GM23338 (cell line): Measurements from ENCODE around the gene TRAPPC10. TPM values are rescaled to one million over a fixed set of nuclear protein-coding genes. Genes with fewer than 3 reads are reported as not detected.

Experiments
- ATAC-seq: fragments of 200-7000 bp; cut with Tn5 transposase; 3 replicates; pipeline ENCODE4 v1.9.1; 2020
- DNase-seq: peaks from one replicate; pipeline ENCODE4 v3.0.0-alpha.2; 2015; ENCODE audit warnings: low spot score
- H2AFZ ChIP-seq: fragments of 200-600 bp; sonication (generic); 2 replicates; pipeline ENCODE4 v1.8.0; 2016; ENCODE audit warnings: antibody characterized with exemption, mild to moderate bottlenecking, moderate library complexity
- H3F3A ChIP-seq: fragments of 200-600 bp; sonication (generic); replicated peaks from 2 replicates; pipeline ENCODE4 v1.8.0; 2017; ENCODE audit warnings: antibody characterized with exemption, mixed run types, low read depth
- H3K27ac ChIP-seq: fragments of 200-600 bp; sonication (generic); 2 replicates; pipeline ENCODE4 v1.6.1; 2016; ENCODE audit warnings: low read depth
- H3K27me3 ChIP-seq: fragments of 200-600 bp; sonication (generic); 2 replicates; pipeline ENCODE4 v1.8.0; 2016; ENCODE audit warnings: mild to moderate bottlenecking, mixed run types, moderate library complexity; ENCODE audit not compliant: insufficient read depth
- H3K36me3 ChIP-seq: fragments of 200-600 bp; sonication (generic); 2 replicates; pipeline ENCODE4 v1.8.0; 2016; ENCODE audit warnings: mild to moderate bottlenecking; ENCODE audit not compliant: insufficient read depth
- H3K4me1 ChIP-seq: fragments of 200-600 bp; sonication (generic); 2 replicates; pipeline ENCODE4 v1.8.0; 2016; ENCODE audit warnings: mild to moderate bottlenecking, moderate library complexity; ENCODE audit not compliant: insufficient read depth
- H3K4me2 ChIP-seq: fragments of 200-600 bp; sonication (generic); 2 replicates; pipeline ENCODE4 v1.7.1; 2017; ENCODE audit warnings: mixed run types
- H3K4me3 ChIP-seq: fragments of 200-600 bp; sonication (generic); 2 replicates; pipeline ENCODE4 v1.6.1; 2016; ENCODE audit warnings: mixed run types
- H3K79me2 ChIP-seq: fragments of 200-600 bp; sonication (generic); replicated peaks from 2 replicates; pipeline ENCODE4 v1.8.0; 2017; ENCODE audit warnings: mild to moderate bottlenecking; ENCODE audit not compliant: insufficient read depth
- H3K9me2 ChIP-seq: fragments of 200-600 bp; sonication (generic); 2 replicates; pipeline ENCODE4 v1.8.0; 2017; ENCODE audit not compliant: insufficient read depth
- H4K20me1 ChIP-seq: fragments of 200-600 bp; sonication (generic); replicated peaks from 2 replicates; pipeline ENCODE4 v1.8.0; 2017; ENCODE audit warnings: mild to moderate bottlenecking; ENCODE audit not compliant: insufficient read depth
- H3K27ac Mint-ChIP-seq: 2 replicates; pipeline ENCODE4 v1.8.0; 2020; ENCODE audit warnings: inconsistent platforms, mild to moderate bottlenecking, moderate library complexity, mixed read lengths
- H3K27me3 Mint-ChIP-seq: 3 replicates; pipeline ENCODE4 v1.8.0; 2022; ENCODE audit warnings: low read depth, mild to moderate bottlenecking, moderate library complexity, mixed read lengths, inconsistent platforms; ENCODE audit not compliant: insufficient read depth, poor library complexity
- H3K36me3 Mint-ChIP-seq: 3 replicates; pipeline ENCODE4 v1.8.0; 2021; ENCODE audit warnings: low read depth, mild to moderate bottlenecking, inconsistent platforms, moderate library complexity, mixed read lengths
- H3K4me1 Mint-ChIP-seq: 3 replicates; pipeline ENCODE4 v1.8.0; 2020; ENCODE audit warnings: mild to moderate bottlenecking, inconsistent platforms, mixed read lengths
- H3K4me3 Mint-ChIP-seq: 3 replicates; pipeline ENCODE4 v1.8.0; 2021; ENCODE audit warnings: moderate library complexity, mild to moderate bottlenecking, inconsistent platforms, mixed read lengths
- H3K9me3 Mint-ChIP-seq: 3 replicates; pipeline ENCODE4 v1.8.0; 2020; ENCODE audit warnings: moderate library complexity, mild to moderate bottlenecking, inconsistent platforms, mixed read lengths
- CREB1 ChIP-seq: fragments of 250-450 bp; sonication (Bioruptor Pico); IDR thresholded peaks from 2 replicates; pipeline ENCODE4 v1.5.0; 2020; ENCODE audit warnings: low read depth, mild to moderate bottlenecking, moderate library complexity
- EZH2 ChIP-seq: fragments of 200-600 bp; sonication (generic); IDR thresholded peaks from one replicate; pipeline ENCODE4 v1.8.0; 2017; ENCODE audit warnings: antibody characterized with exemption, mild to moderate bottlenecking, low read depth; ENCODE audit not compliant: unreplicated experiment
- EZH2phosphoT487 ChIP-seq: fragments of 200-600 bp; sonication (generic); IDR thresholded peaks from one replicate; pipeline ENCODE4 v1.8.1; 2018; ENCODE audit warnings: antibody characterized with exemption; ENCODE audit not compliant: unreplicated experiment
- JUNB ChIP-seq: IDR thresholded peaks from one replicate; pipeline ENCODE4 v1.6.1; 2016; ENCODE audit warnings: antibody characterized with exemption; ENCODE audit not compliant: unreplicated experiment
- NANOG ChIP-seq: IDR thresholded peaks from 2 replicates; pipeline ENCODE4 v1.6.1; 2016; ENCODE audit warnings: antibody characterized with exemption, borderline replicate concordance
- POLR2AphosphoS5 ChIP-seq: IDR thresholded peaks from 2 replicates; pipeline ENCODE4 v1.6.1; 2016; ENCODE audit warnings: antibody characterized with exemption, low read depth
- STAT1 ChIP-seq: IDR thresholded peaks from one replicate; pipeline ENCODE4 v1.6.1; 2016; ENCODE audit warnings: antibody characterized with exemption; ENCODE audit not compliant: unreplicated experiment
- ZNF114 ChIP-seq: fragments of 250-450 bp; sonication (Bioruptor Pico); IDR thresholded peaks from 2 replicates; pipeline ENCODE4 v1.5.0; 2020; ENCODE audit warnings: mild to moderate bottlenecking, moderate library complexity
- ZNF331 ChIP-seq: fragments of 250-450 bp; sonication (Bioruptor Pico); IDR thresholded peaks from 2 replicates; pipeline ENCODE4 v1.5.0; 2020; ENCODE audit warnings: low read depth, mild to moderate bottlenecking, moderate library complexity
- polyA plus RNA-seq: library from polyadenylated mRNA; unstranded; fragments of >200 nt; fragmentation: Nextera tagmentation; extraction: Ambion mirVana; gene quantifications from 2 replicates; pipeline ENCODE4 v1.2.1, GENCODE V29; 2016
- total RNA-seq: library from RNA; depleted of rRNA; stranded (reverse); fragments of >200 nt; shearing (Covaris generic); gene quantifications from 2 replicates; pipeline ENCODE4 v1.2.3, GENCODE V29; 2014
- TF ChIP-seq, protein P1 (sequence below): fragments of 250-450 bp; sonication (Bioruptor Pico); IDR thresholded peaks from 2 replicates; pipeline ENCODE4 v1.5.0; 2020; ENCODE audit warnings: mild to moderate bottlenecking, moderate library complexity
- TF ChIP-seq, protein P2 (sequence below): IDR thresholded peaks from one replicate; pipeline ENCODE4 v1.6.1; 2018; ENCODE audit warnings: antibody characterized with exemption; ENCODE audit not compliant: unreplicated experiment
- TF ChIP-seq, protein P3 (sequence below), 2 experiments: fragments of 200-600 bp in 1 of 2; sonication (generic) in 1 of 2; conservative IDR thresholded peaks; 2 replicates each; pipeline versions ENCODE4 v1.5.1 to v1.6.1; 2016 to 2017; ENCODE audit warnings: antibody characterized with exemption in 2 of 2, low read depth in 2 of 2, mild to moderate bottlenecking in 2 of 2, moderate library complexity in 1 of 2
- TF ChIP-seq, protein P4 (sequence below): IDR thresholded peaks from 2 replicates; pipeline ENCODE4 v1.6.1; 2016; ENCODE audit warnings: antibody characterized with exemption

The TRAPPC10 gene
- total and polyA plus RNA-seq, 2 experiments from 2014 or later = 14.0 to 27.1 TPM

DNA sequence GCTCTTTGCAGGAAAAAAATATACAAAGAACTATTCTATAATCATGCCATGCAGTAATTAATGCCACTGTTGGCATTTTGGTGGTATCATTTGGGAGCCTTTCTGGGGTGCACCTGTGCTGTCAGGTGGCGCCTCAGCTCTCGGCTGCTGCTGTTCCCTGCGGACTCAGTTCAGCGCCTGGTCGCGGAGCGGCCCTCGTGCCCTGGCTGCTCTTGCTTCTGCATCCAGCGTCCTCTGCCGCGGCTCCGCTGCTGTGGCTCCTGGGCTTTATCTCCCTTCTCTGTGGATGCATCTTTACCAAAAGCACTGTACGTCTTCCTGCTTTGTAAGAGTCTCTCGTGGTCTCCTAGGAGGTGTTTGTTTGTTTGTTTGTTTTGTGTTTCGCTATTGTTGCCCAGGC lies 60.0 kb downstream of the TRAPPC10 start:
- DNase-seq = no peak
- no peak overlapping the region for H3K27ac Mint-ChIP-seq
- Histone ChIP-seq H3K4me1 (no peaks in the 10 kb centered on the region), H4K20me1 (peaks cover 14% of the 10 kb centered on the region; the same call in 1 of the 2 replicates), H3K79me2 (peaks cover 13% of the 10 kb centered on the region), H3K9me2 (no peaks in the 10 kb centered on the region), H3F3A (no peaks in the 10 kb centered on the region), H3K27ac (no peak overlapping the region), H2AFZ (no peak overlapping the region), H3K4me2 (no peak overlapping the region), H3K36me3 (peaks cover 5% of the 10 kb centered on the region; the same call in 1 of the 2 replicates), H3K27me3 (no peaks in the 10 kb centered on the region), H3K4me3 (no peak overlapping the region)
- TF ChIP-seq, protein P1, sequence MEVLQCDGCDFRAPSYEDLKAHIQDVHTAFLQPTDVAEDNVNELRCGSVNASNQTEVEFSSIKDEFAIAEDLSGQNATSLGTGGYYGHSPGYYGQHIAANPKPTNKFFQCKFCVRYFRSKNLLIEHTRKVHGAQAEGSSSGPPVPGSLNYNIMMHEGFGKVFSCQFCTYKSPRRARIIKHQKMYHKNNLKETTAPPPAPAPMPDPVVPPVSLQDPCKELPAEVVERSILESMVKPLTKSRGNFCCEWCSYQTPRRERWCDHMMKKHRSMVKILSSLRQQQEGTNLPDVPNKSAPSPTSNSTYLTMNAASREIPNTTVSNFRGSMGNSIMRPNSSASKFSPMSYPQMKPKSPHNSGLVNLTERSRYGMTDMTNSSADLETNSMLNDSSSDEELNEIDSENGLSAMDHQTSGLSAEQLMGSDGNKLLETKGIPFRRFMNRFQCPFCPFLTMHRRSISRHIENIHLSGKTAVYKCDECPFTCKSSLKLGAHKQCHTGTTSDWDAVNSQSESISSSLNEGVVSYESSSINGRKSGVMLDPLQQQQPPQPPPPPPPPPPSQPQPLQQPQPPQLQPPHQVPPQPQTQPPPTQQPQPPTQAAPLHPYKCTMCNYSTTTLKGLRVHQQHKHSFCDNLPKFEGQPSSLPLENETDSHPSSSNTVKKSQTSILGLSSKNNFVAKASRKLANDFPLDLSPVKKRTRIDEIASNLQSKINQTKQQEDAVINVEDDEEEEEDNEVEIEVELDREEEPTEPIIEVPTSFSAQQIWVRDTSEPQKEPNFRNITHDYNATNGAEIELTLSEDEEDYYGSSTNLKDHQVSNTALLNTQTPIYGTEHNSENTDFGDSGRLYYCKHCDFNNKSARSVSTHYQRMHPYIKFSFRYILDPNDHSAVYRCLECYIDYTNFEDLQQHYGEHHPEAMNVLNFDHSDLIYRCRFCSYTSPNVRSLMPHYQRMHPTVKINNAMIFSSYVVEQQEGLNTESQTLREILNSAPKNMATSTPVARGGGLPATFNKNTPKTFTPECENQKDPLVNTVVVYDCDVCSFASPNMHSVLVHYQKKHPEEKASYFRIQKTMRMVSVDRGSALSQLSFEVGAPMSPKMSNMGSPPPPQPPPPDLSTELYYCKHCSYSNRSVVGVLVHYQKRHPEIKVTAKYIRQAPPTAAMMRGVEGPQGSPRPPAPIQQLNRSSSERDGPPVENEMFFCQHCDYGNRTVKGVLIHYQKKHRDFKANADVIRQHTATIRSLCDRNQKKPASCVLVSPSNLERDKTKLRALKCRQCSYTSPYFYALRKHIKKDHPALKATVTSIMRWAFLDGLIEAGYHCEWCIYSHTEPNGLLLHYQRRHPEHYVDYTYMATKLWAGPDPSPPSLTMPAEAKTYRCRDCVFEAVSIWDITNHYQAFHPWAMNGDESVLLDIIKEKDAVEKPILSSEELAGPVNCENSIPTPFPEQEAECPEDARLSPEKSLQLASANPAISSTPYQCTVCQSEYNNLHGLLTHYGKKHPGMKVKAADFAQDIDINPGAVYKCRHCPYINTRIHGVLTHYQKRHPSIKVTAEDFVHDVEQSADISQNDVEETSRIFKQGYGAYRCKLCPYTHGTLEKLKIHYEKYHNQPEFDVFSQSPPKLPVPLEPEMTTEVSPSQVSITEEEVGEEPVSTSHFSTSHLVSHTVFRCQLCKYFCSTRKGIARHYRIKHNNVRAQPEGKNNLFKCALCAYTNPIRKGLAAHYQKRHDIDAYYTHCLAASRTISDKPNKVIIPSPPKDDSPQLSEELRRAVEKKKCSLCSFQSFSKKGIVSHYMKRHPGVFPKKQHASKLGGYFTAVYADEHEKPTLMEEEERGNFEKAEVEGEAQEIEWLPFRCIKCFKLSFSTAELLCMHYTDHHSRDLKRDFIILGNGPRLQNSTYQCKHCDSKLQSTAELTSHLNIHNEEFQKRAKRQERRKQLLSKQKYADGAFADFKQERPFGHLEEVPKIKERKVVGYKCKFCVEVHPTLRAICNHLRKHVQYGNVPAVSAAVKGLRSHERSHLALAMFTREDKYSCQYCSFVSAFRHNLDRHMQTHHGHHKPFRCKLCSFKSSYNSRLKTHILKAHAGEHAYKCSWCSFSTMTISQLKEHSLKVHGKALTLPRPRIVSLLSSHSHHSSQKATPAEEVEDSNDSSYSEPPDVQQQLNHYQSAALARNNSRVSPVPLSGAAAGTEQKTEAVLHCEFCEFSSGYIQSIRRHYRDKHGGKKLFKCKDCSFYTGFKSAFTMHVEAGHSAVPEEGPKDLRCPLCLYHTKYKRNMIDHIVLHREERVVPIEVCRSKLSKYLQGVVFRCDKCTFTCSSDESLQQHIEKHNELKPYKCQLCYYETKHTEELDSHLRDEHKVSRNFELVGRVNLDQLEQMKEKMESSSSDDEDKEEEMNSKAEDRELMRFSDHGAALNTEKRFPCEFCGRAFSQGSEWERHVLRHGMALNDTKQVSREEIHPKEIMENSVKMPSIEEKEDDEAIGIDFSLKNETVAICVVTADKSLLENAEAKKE (CRISPR knock-in tag) = no peak
- TF ChIP-seq EZH2 (no peak), CREB1 (no peak), ZNF331 (CRISPR knock-in tag) (no peak), ZNF114 (no peak), STAT1 (no peak), JUNB (no peak), EZH2phosphoT487 (no peak), POLR2AphosphoS5 (no peak), NANOG (no peak)
- TF ChIP-seq, protein P2, sequence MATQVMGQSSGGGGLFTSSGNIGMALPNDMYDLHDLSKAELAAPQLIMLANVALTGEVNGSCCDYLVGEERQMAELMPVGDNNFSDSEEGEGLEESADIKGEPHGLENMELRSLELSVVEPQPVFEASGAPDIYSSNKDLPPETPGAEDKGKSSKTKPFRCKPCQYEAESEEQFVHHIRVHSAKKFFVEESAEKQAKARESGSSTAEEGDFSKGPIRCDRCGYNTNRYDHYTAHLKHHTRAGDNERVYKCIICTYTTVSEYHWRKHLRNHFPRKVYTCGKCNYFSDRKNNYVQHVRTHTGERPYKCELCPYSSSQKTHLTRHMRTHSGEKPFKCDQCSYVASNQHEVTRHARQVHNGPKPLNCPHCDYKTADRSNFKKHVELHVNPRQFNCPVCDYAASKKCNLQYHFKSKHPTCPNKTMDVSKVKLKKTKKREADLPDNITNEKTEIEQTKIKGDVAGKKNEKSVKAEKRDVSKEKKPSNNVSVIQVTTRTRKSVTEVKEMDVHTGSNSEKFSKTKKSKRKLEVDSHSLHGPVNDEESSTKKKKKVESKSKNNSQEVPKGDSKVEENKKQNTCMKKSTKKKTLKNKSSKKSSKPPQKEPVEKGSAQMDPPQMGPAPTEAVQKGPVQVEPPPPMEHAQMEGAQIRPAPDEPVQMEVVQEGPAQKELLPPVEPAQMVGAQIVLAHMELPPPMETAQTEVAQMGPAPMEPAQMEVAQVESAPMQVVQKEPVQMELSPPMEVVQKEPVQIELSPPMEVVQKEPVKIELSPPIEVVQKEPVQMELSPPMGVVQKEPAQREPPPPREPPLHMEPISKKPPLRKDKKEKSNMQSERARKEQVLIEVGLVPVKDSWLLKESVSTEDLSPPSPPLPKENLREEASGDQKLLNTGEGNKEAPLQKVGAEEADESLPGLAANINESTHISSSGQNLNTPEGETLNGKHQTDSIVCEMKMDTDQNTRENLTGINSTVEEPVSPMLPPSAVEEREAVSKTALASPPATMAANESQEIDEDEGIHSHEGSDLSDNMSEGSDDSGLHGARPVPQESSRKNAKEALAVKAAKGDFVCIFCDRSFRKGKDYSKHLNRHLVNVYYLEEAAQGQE = no peak
- TF ChIP-seq, protein P3, sequence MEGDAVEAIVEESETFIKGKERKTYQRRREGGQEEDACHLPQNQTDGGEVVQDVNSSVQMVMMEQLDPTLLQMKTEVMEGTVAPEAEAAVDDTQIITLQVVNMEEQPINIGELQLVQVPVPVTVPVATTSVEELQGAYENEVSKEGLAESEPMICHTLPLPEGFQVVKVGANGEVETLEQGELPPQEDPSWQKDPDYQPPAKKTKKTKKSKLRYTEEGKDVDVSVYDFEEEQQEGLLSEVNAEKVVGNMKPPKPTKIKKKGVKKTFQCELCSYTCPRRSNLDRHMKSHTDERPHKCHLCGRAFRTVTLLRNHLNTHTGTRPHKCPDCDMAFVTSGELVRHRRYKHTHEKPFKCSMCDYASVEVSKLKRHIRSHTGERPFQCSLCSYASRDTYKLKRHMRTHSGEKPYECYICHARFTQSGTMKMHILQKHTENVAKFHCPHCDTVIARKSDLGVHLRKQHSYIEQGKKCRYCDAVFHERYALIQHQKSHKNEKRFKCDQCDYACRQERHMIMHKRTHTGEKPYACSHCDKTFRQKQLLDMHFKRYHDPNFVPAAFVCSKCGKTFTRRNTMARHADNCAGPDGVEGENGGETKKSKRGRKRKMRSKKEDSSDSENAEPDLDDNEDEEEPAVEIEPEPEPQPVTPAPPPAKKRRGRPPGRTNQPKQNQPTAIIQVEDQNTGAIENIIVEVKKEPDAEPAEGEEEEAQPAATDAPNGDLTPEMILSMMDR (conservative IDR thresholded peaks at IDR 0.05; ENCODE audit: low read depth in 2 of 2) = no peak
- TF ChIP-seq, protein P4, sequence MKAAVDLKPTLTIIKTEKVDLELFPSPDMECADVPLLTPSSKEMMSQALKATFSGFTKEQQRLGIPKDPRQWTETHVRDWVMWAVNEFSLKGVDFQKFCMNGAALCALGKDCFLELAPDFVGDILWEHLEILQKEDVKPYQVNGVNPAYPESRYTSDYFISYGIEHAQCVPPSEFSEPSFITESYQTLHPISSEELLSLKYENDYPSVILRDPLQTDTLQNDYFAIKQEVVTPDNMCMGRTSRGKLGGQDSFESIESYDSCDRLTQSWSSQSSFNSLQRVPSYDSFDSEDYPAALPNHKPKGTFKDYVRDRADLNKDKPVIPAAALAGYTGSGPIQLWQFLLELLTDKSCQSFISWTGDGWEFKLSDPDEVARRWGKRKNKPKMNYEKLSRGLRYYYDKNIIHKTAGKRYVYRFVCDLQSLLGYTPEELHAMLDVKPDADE = no peak
- H3K9me3 Mint-ChIP-seq = no peaks in the 10 kb centered on the region
- peaks cover 3% of the 10 kb centered on the region for H3K27me3 Mint-ChIP-seq
- H3K4me1 Mint-ChIP-seq = peaks cover 3% of the 10 kb centered on the region
- H3K4me3 Mint-ChIP-seq = no peak overlapping the region
- H3K36me3 Mint-ChIP-seq = peaks cover 23% of the 10 kb centered on the region
- no peak for ATAC-seq
